Stimulated activated CD8-positive, alpha-beta memory T cell treated with anti-CD3 and anti-CD28 coated beads, Interleukin-12 subunit alpha, Interleukin-12 subunit beta, amount 100 ng/mL, for 4 hours (primary cell): ENCODE results near the gene GNPNAT1.

Source experiments
- DNase-seq: peaks from one replicate; pipeline ENCODE4 v3.0.0-alpha.2; 2020; ENCODE audit warnings: low read depth

GNPNAT1 gene

GRCh38 chr14:52791223-52792096 lies at the start of gene GNPNAT1:
GNPNAT1 (minus strand) TSS chr14:52791607; CDS start chr14:52784650, 6,957 bp downstream.
- peak; percentile 87 for DNase-seq

- no peak for DNase-seq
These were observed 49.5 kb upstream of the GNPNAT1 start for GRCh38 chr14:52840877-52841276.

- DNase-seq = no peak
These were observed 46.0 kb upstream of the GNPNAT1 start for GRCh38 chr14:52837451-52837850.

- DNase-seq = no peak
These were observed 44.7 kb upstream of the GNPNAT1 start for GRCh38 chr14:52836063-52836462.

GRCh38 chr14:52835122-52835903 lies 43.9 kb upstream of the GNPNAT1 start:
- no peak for DNase-seq

GRCh38 chr14:52834440-52834842 lies 43.0 kb upstream of the GNPNAT1 start:
- DNase-seq = no peak

GRCh38 chr14:52833891-52834290 lies 42.5 kb upstream of the GNPNAT1 start:
- DNase-seq = no peak

- DNase-seq = no peak
These were observed 38.2 kb upstream of the GNPNAT1 start for GRCh38 chr14:52829527-52830185.

GRCh38 chr14:52827426-52827825 lies 36.0 kb upstream of the GNPNAT1 start:
- no peak for DNase-seq

- no peak for DNase-seq
These were observed 33.7 kb upstream of the GNPNAT1 start for GRCh38 chr14:52825085-52825484.

- DNase-seq = no peak
These were observed 33.1 kb upstream of the GNPNAT1 start for GRCh38 chr14:52824462-52824861.

- no peak for DNase-seq
These were observed 30.4 kb upstream of the GNPNAT1 start for GRCh38 chr14:52821805-52822250.

- DNase-seq = no peak
These were observed 16.7 kb upstream of the GNPNAT1 start for GRCh38 chr14:52808101-52808500.

- DNase-seq = no peak
These were observed 14.7 kb upstream of the GNPNAT1 start for GRCh38 chr14:52806115-52806514.

GRCh38 chr14:52802597-52802996 lies 11.2 kb upstream of the GNPNAT1 start:
- DNase-seq = no peak

- DNase-seq = no peak
These were observed 9.8 kb upstream of the GNPNAT1 start for GRCh38 chr14:52801014-52801712.

- DNase-seq = no peak
These were observed 7.4 kb upstream of the GNPNAT1 start for GRCh38 chr14:52798826-52799225.

GRCh38 chr14:52797653-52798052 lies 6.2 kb upstream of the GNPNAT1 start:
- DNase-seq = no peak

- no peak for DNase-seq
These were observed 1.7 kb upstream of the GNPNAT1 start for GRCh38 chr14:52793061-52793460.

GRCh38 chr14:52792097-52792415 lies 649 bp upstream of the GNPNAT1 start:
- DNase-seq = no peak

GRCh38 chr14:52790756-52791222 lies 618 bp downstream of the GNPNAT1 start:
- DNase-seq = no peak
